IPS-18c (cell line): ENCODE results near the gene CACNA1C.

Experiments
- H3K4me3 ChIP-seq: 2 replicates; pipeline ENCODE4 v1.7.0; 2013; ENCODE audit warnings: low read depth, mild to moderate bottlenecking, low read length, moderate library complexity; ENCODE audit not compliant: insufficient read depth
- H3K9me3 ChIP-seq: one replicate; pipeline ENCODE4 v1.6.1; 2013; ENCODE audit warnings: mild to moderate bottlenecking, low read length, moderate library complexity; ENCODE audit not compliant: control insufficient read depth, insufficient read depth

CACNA1C gene

GRCh38 chr12:2691006-2691344 lies 638.2 kb downstream of the CACNA1C start:
- no peaks in the 10 kb centered on the region for H3K9me3 ChIP-seq
- H3K4me3 ChIP-seq: peak overlapping the region; percentile 76

- Histone ChIP-seq H3K4me3 (peak overlapping the region; percentile 76), H3K9me3 (no peaks in the 10 kb centered on the region)
Measured at GRCh38 chr12:2691345-2692071, 638.7 kb downstream of the CACNA1C start.

DNA sequence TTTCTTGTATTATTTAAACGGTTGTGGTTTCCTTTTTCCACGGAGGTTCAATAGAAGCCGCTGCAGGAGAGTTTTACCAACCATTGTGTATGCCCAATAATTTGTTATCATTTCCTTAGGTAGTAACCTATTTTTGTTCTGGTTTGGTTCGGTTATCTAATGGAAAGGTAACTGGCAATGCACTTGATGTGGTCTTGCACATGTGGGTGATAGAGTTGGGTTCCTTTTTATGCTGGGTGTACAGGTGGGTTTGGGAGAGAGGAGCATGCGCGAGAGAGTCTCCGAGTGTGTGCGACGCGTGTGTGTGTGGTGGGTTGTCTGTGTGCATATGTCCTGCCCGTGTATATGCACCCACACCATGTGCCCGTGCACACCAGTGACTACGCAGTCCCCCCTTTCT lies 639.3 kb downstream of the CACNA1C start:
- no peaks in the 10 kb centered on the region for H3K9me3 ChIP-seq
- peak overlapping the region; percentile 76; the same call in 1 of the 2 replicates for H3K4me3 ChIP-seq

- no peaks in the 10 kb centered on the region for H3K9me3 ChIP-seq
- H3K4me3 ChIP-seq: no peak overlapping the region
Measured at GRCh38 chr12:2693244-2693860, 640.6 kb downstream of the CACNA1C start.

DNA sequence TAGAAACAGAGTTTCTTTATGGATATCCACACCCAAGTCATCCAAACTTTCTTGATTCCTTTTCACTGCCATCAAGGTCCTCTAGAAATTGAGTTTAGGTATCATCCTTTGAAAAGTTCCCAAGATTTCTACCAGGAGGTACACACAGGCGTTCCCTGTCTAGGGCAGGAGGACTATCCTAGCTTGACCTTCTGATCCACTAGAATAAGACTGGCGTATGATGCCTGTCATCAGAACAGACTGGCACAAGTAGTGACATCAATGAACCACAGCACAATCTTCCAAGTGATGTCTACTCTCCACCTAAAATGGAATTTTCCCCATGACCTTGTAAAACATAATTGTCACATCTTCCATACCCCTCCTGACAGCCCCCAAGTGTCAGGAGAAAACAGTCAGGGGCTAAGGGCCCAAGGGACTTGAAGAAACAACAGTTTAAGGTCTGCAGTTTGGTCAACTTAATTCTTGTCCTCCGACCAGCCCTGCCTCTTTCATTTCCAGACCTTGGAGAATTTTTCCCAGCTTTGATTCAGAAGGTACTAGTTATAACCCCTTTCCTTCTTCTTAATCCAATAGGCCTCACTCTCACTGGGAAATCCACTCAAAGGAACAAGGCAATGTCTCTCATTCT lies 641.3 kb downstream of the CACNA1C start:
- Histone ChIP-seq H3K4me3 (no peak overlapping the region), H3K9me3 (no peaks in the 10 kb centered on the region)

DNA sequence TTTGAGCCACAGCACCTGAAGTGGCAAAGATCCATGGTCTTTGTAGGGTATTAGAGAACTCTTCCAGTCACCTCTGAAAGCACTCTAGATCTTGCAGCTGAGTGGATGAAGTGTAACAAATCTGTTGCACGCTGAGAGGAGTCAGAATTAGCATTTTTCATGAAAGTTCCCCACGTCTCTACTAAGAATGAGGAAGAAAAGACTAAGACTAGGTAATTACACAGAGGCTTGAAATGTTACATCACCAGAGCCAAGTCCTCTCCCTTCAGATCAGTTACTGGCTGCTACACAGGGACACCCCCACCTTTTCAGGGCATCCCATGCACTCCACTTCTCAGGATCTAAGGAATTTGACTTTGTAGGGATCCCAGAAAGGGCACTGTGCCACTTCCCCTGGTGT lies 643.3 kb downstream of the CACNA1C start:
- Histone ChIP-seq H3K9me3 (peaks cover 6% of the 10 kb centered on the region), H3K4me3 (no peak overlapping the region)

DNA sequence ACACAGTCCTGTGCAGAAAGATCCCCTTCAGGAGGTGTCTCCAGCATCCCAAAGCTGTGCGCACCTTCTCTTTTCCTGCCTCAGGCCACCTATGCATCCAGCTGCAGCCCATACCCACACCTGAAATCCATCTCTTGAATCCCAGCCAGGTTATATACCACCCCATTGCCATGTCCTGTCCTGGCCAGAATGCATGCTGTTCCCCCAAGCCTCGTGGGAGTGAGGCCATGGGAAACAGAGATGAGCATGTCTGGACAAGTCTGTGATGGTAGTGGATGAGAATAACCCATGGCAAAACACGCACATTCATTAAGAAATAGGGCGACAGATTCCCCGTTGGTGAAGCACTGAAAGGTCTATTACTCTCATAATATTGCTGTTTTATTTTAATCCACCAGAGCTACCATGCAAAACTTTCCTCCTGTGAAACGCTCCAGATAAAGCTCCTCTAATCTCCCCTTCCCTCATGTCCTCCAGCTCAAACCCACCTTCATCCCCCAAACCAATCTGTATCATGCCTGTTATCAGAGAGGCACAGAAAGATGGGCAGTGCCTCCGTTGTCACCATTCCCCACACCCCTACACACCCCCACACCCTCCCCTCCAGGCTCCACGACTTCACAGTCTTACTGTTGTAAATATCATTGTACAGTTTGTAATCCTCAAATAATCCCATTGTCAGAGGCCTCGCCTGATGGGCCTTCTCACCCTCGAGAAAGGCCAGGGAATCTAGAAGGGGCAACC lies 644.4 kb downstream of the CACNA1C start:
- peaks cover 6% of the 10 kb centered on the region for H3K9me3 ChIP-seq
- H3K4me3 ChIP-seq: no peak overlapping the region

- H3K9me3 ChIP-seq: peaks cover 6% of the 10 kb centered on the region
- H3K4me3 ChIP-seq: no peak overlapping the region
Measured at GRCh38 chr12:2698566-2698965, 645.8 kb downstream of the CACNA1C start.

DNA sequence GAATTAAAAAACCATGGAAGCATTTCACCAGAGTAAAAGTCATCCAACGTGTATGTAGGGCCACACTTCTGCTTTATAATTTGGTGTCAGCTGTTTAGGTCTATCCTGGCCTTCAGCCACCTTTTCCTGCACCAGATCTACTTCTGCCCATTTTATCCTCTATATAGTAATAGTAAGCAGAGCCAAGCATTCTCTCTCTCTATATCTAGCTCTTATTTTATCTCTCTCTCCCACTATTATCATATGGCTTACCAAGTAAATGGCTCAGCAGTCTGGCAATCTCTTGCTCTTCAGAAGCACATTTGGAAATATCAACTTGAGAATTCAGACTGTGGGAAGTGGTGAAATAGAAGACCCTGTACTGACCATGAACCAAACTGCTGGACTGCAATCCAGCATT lies 657.9 kb downstream of the CACNA1C start:
- Histone ChIP-seq H3K4me3 (no peak overlapping the region), H3K9me3 (no peaks in the 10 kb centered on the region)

DNA sequence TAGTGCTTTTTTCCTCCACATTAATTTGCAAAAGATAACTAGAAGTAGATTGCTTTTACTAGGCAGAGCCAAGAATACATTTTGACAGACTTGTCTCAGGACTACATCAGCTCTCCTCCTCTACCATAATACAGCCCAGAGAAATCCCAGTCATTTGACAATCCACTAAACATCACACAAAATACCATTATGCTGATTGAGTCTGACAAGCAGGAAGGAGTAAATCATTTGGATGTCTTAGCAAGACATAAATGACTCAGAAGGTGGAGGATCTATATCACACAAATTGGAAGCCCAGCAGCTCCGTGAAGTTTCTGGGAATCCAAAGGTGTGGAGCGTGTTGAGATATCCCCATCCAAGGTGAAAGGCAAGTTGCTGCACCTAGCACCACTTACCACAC lies 666.6 kb downstream of the CACNA1C start:
- Histone ChIP-seq H3K4me3 (no peak overlapping the region), H3K9me3 (no peaks in the 10 kb centered on the region)

DNA sequence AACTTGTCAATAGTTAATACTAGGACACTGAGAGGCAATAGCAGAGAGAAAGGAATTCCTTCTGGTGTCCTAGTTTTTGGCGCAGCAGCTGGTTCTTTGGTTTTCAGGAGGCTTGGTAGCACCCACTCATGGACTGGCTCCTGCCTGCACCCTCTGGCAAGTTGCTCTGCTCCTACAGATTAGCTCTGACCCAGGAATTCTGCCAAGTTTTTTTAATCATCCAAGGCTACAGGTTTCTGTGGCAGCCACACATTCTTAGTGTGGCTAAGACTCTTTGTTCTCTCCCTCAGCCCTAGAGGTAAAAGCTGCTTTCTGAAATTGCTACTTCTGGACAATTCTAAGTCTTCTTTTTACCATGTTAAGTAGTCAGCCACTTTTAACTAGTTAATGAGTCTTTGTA lies 670.0 kb downstream of the CACNA1C start:
- Histone ChIP-seq H3K9me3 (no peaks in the 10 kb centered on the region), H3K4me3 (no peak overlapping the region)

DNA sequence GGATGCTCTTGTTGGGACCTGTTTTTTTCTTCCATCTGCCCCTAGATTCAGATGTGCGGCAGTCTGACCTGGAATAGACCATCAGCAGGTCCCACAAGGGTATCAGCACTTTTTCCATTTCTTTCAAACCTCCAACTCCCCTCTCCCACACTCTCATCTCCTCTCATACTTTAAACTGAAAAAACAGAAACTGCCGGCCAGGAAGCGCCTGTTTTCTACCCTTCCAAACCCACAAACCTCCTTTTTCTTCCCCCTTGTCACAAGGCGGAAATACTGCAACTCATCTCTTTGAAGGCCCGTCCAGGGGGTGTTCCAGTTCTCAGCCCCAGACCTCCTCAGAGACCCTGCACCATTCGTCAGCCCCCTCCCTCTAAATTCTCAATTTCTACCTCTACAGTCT lies 679.5 kb downstream of the CACNA1C start:
- Histone ChIP-seq H3K9me3 (no peaks in the 10 kb centered on the region), H3K4me3 (no peak overlapping the region)

- Histone ChIP-seq H3K9me3 (no peaks in the 10 kb centered on the region), H3K4me3 (no peak overlapping the region)
Measured at GRCh38 chr12:2733493-2734355, 680.9 kb downstream of the CACNA1C start.

- no peak overlapping the region for H3K4me3 ChIP-seq
- no peaks in the 10 kb centered on the region for H3K9me3 ChIP-seq
Measured at GRCh38 chr12:2735432-2735831, 682.6 kb downstream of the CACNA1C start.

GRCh38 chr12:2737656-2738241 lies 685.0 kb downstream of the CACNA1C start:
- no peaks in the 10 kb centered on the region for H3K9me3 ChIP-seq
- no peak overlapping the region for H3K4me3 ChIP-seq

GRCh38 chr12:2739069-2739468 lies 686.3 kb downstream of the CACNA1C start:
- no peak overlapping the region for H3K4me3 ChIP-seq
- H3K9me3 ChIP-seq: no peaks in the 10 kb centered on the region
